Glutamatergic neuron (in vitro differentiated cells): ENCODE measurements around the gene STXBP4. TPM values are rescaled to one million over a fixed set of nuclear protein-coding genes. Genes with fewer than 3 reads are reported as not detected.

ENCODE experiments used
- DNase-seq: peaks from one replicate; pipeline ENCODE4 v3.0.0; 2022
- H3K27ac Mint-ChIP-seq: one replicate; pipeline ENCODE4 v1.8.0; 2020; ENCODE audit warnings: mild to moderate bottlenecking, mixed read lengths, inconsistent platforms; ENCODE audit not compliant: unreplicated experiment
- H3K27me3 Mint-ChIP-seq: one replicate; pipeline ENCODE4 v1.8.0; 2020; ENCODE audit warnings: mild to moderate bottlenecking, moderate library complexity, mixed read lengths, inconsistent platforms; ENCODE audit not compliant: unreplicated experiment
- H3K36me3 Mint-ChIP-seq: one replicate; pipeline ENCODE4 v1.8.0; 2020; ENCODE audit warnings: mild to moderate bottlenecking, mixed read lengths, inconsistent platforms; ENCODE audit not compliant: unreplicated experiment
- H3K4me1 Mint-ChIP-seq: one replicate; pipeline ENCODE4 v1.8.0; 2020; ENCODE audit warnings: mild to moderate bottlenecking, low read depth, mixed read lengths, inconsistent platforms; ENCODE audit not compliant: unreplicated experiment
- H3K4me3 Mint-ChIP-seq: one replicate; pipeline ENCODE4 v1.8.0; 2020; ENCODE audit warnings: mild to moderate bottlenecking, mixed read lengths, inconsistent platforms; ENCODE audit not compliant: unreplicated experiment
- H3K9me3 Mint-ChIP-seq: one replicate; pipeline ENCODE4 v1.8.0; 2020; ENCODE audit warnings: mild to moderate bottlenecking, moderate library complexity, mixed read lengths, inconsistent platforms; ENCODE audit not compliant: unreplicated experiment
- CTCF ChIP-seq: fragments of 200-600 bp; sonication (generic); IDR thresholded peaks from one replicate; pipeline ENCODE4 v1.5.0; 2021; ENCODE audit not compliant: partially characterized antibody, unreplicated experiment
- total RNA-seq: library from RNA; stranded (reverse); fragmentation: NEBNext Ultra II Directional; extraction: Animal tissue kit (Norgen Biotek cat#: 25700); gene quantifications from one replicate; pipeline ENCODE4 v1.2.1, GENCODE V29; 2021; ENCODE audit not compliant: unreplicated experiment

The STXBP4 gene
- total RNA-seq, 1 donor from 2014 or later: 17.7 TPM

- DNase-seq: no peak
- Mint-ChIP-seq H3K27ac (no peak overlapping the region), H3K4me1 (no peaks in the 10 kb centered on the region), H3K9me3 (peaks cover 4% of the 10 kb centered on the region), H3K36me3 (peaks cover 12% of the 10 kb centered on the region), H3K27me3 (no peaks in the 10 kb centered on the region), H3K4me3 (no peak overlapping the region)
- TF ChIP-seq CTCF: no peak
These were observed 234.3 kb downstream of the STXBP4 start for GRCh38 chr17:55202896-55203295.

- H3K4me1 Mint-ChIP-seq: no peaks in the 10 kb centered on the region
- peaks cover 12% of the 10 kb centered on the region for H3K36me3 Mint-ChIP-seq
- DNase-seq: no peak
- H3K27me3 Mint-ChIP-seq: no peaks in the 10 kb centered on the region
- H3K9me3 Mint-ChIP-seq: peaks cover 4% of the 10 kb centered on the region
- no peak overlapping the region for H3K4me3 Mint-ChIP-seq
- H3K27ac Mint-ChIP-seq: no peak overlapping the region
- no peak for TF ChIP-seq CTCF
These were observed 239.7 kb downstream of the STXBP4 start for GRCh38 chr17:55208078-55208812.

GRCh38 chr17:55210292-55210691 is 241.7 kb downstream of the STXBP4 start:
- Mint-ChIP-seq H3K27me3 (no peaks in the 10 kb centered on the region), H3K4me3 (no peak overlapping the region), H3K9me3 (no peaks in the 10 kb centered on the region), H3K27ac (no peak overlapping the region), H3K4me1 (no peaks in the 10 kb centered on the region), H3K36me3 (no peaks in the 10 kb centered on the region)
- no peak for DNase-seq
- TF ChIP-seq CTCF: no peak

- no peaks in the 10 kb centered on the region for H3K4me1 Mint-ChIP-seq
- H3K27ac Mint-ChIP-seq: no peak overlapping the region
- no peaks in the 10 kb centered on the region for H3K27me3 Mint-ChIP-seq
- no peak overlapping the region for H3K4me3 Mint-ChIP-seq
- TF ChIP-seq CTCF: no peak
- no peaks in the 10 kb centered on the region for H3K9me3 Mint-ChIP-seq
- DNase-seq: no peak
- no peaks in the 10 kb centered on the region for H3K36me3 Mint-ChIP-seq
These were observed 244.3 kb downstream of the STXBP4 start for GRCh38 chr17:55212880-55213279.

GRCh38 chr17:55215711-55216110 is 247.1 kb downstream of the STXBP4 start:
- Mint-ChIP-seq H3K27ac (no peak overlapping the region), H3K27me3 (no peaks in the 10 kb centered on the region), H3K36me3 (no peaks in the 10 kb centered on the region), H3K9me3 (no peaks in the 10 kb centered on the region), H3K4me3 (no peak overlapping the region), H3K4me1 (no peaks in the 10 kb centered on the region)
- TF ChIP-seq CTCF: no peak
- no peak for DNase-seq
